IPS DF 6.9 (cell line): Measurements from ENCODE around the gene MDC1.
"Not testable (repeated sequence)": the region's sequence is repeated elsewhere in the genome, so short reads cannot be mapped to it uniquely, and the experiment has no call there.

Source experiments
- DNase-seq: peaks from one replicate; pipeline ENCODE4 v3.0.0-alpha.2; 2013; ENCODE audit warnings: low read depth, low spot score
- H3K27ac ChIP-seq: one replicate; pipeline ENCODE4 v1.5.1; 2013; ENCODE audit warnings: low read length, control low read depth
- H3K27me3 ChIP-seq: 2 replicates; pipeline ENCODE4 v1.6.1; 2013; ENCODE audit warnings: mild to moderate bottlenecking, low read length; ENCODE audit not compliant: control insufficient read depth, insufficient read depth
- H3K36me3 ChIP-seq: 2 replicates; pipeline ENCODE4 v1.6.1; 2013; ENCODE audit warnings: low read length; ENCODE audit not compliant: control insufficient read depth, insufficient read depth
- H3K4me1 ChIP-seq: 2 replicates; pipeline ENCODE4 v1.6.1; 2013; ENCODE audit warnings: low read length; ENCODE audit not compliant: control insufficient read depth, insufficient read depth
- H3K4me3 ChIP-seq: 2 replicates; pipeline ENCODE4 v1.5.1; 2013; ENCODE audit warnings: mild to moderate bottlenecking, low read length
- H3K9me3 ChIP-seq: 2 replicates; pipeline ENCODE4 v1.6.1; 2013; ENCODE audit warnings: low read length, inconsistent platforms; ENCODE audit not compliant: control insufficient read depth, insufficient read depth
- WGBS: extraction: QIAGEN DNeasy Blood & Tissue Kit; methylation state at CpG from one replicate; pipeline ENCODE4 v1.1.7; 2013; ENCODE audit warnings: mixed read lengths, missing lambda C conversion rate; ENCODE audit not compliant: insufficient read length, insufficient coverage; 5-methylcytosine and 5-hydroxymethylcytosine counted together

Gene MDC1

DNA sequence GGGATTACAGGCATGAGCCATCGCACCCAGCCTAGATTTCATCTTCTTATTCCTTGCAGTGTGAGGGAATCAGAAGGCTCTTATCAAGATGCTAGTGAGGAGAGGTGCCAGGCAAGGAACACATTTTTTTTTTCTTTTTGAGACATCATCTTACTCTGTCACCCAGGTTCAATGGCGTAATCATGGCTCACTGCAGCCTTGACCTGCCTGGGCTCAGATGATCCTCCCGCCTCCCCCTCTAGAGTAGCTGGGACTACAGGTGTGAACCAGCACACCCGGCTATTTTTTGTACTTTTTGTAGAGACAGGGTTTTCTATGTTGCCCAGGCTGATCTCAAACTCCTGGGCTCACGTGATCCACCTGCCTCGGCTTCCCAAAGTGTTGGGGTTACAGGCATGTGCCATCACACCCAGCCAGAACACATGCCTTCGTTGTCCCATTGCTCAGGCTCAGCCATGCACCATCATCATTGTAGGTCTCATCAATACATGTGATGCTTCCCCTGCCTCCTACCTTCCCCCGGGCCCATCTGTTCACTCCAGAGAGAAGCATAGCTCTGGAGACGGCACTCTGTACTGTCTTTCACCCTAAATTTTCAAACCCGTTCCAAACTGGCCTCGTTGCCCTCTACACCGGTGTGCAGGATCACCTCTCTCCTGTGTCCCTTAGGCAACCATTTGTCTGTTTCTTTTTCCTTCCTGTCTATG lies 15.3 kb upstream of the MDC1 start:
- Histone ChIP-seq H3K4me3 (no peak overlapping the region), H3K27me3 (no peaks in the 10 kb centered on the region), H3K36me3 (peaks cover 4% of the 10 kb centered on the region), H3K9me3 (no peaks in the 10 kb centered on the region), H3K4me1 (no peaks in the 10 kb centered on the region), H3K27ac (no peak overlapping the region)
- DNase-seq = no peak
- WGBS = no CpG with 5 or more reads among the region's 12 CpGs

- WGBS = no CpG with 5 or more reads among the region's 30 CpGs
- no peak for DNase-seq
- Histone ChIP-seq H3K9me3 (no peaks in the 10 kb centered on the region), H3K4me1 (no peaks in the 10 kb centered on the region), H3K36me3 (peaks cover 4% of the 10 kb centered on the region), H3K4me3 (no peak overlapping the region), H3K27me3 (no peaks in the 10 kb centered on the region), H3K27ac (no peak overlapping the region)
Measured at GRCh38 chr6:30730601-30731435, 13.7 kb upstream of the MDC1 start.

GRCh38 chr6:30727920-30728553 lies 11.0 kb upstream of the MDC1 start:
- no CpG with 5 or more reads among the region's 7 CpGs for WGBS
- DNase-seq = no peak
- Histone ChIP-seq H3K4me3 (no peak overlapping the region), H3K4me1 (0 out of 2 replicates have a peak, but pooled peaks cover 2% of the 10 kb centered on the region), H3K9me3 (no peaks in the 10 kb centered on the region), H3K27ac (no peak overlapping the region), H3K27me3 (no peaks in the 10 kb centered on the region), H3K36me3 (peaks cover 20% of the 10 kb centered on the region)

DNA sequence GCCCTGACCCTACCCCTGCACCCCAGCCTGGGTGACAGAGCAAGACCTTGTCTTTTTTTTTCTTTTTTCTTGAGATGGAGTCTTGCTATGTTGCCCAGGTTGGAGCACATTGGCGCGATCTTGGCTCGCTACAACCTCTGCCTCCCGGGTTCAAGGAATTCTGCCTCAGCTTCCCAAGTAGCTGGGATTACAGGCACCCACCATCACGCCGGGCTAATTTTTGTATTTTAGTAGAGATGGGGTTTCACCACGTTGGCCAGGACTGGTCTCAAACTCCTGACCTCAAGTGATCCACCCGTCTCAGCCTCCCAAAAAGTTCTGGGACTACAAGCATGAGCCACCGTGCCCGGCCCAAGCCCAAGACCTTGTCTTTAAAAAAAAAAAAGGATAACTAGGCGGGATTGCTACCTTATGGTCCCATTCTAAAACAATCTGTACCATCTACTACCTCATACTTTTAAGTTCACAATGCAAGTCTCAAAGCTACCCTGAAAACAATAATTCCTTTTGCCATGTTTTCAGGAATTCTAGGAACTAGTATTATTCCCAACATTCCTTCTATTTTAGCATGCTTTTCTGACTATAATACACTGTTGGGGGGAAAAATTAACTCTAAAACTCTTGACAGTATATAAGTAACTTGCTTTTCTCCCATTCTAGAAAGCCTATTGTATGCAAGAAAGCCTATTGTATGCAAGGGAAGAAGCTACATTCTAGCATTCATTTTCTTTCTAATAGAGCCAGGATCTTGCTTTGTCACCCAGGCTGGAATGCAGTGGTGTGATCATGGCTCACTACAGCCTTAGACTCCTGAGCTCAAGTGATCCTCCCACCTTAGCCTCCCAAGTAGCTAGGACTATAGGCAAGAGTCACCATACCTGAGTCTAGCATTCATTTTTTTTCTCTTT lies 9.7 kb upstream of the MDC1 start:
- Histone ChIP-seq H3K9me3 (no peaks in the 10 kb centered on the region), H3K36me3 (peaks cover 29% of the 10 kb centered on the region), H3K4me1 (0 out of 2 replicates have a peak, but pooled peaks cover 2% of the 10 kb centered on the region), H3K4me3 (no peak overlapping the region), H3K27me3 (no peaks in the 10 kb centered on the region), H3K27ac (no peak overlapping the region)
- no CpG with 5 or more reads among the region's 11 CpGs for WGBS
- no peak for DNase-seq

GRCh38 chr6:30725713-30726505 lies 8.8 kb upstream of the MDC1 start:
- no peak overlapping the region for H3K27ac ChIP-seq
- H3K4me3 ChIP-seq = no peak overlapping the region
- H3K4me1 ChIP-seq = 0 out of 2 replicates have a peak, but pooled peaks cover 2% of the 10 kb centered on the region
- H3K27me3 ChIP-seq = no peaks in the 10 kb centered on the region
- no CpG with 5 or more reads among the region's 3 CpGs for WGBS
- peaks cover 32% of the 10 kb centered on the region for H3K36me3 ChIP-seq
- no peak for DNase-seq
- H3K9me3 ChIP-seq = no peaks in the 10 kb centered on the region

- H3K4me3 ChIP-seq = no peak overlapping the region
- peaks cover 32% of the 10 kb centered on the region for H3K36me3 ChIP-seq
- no CpG with 5 or more reads among the region's 6 CpGs for WGBS
- no peaks in the 10 kb centered on the region for H3K27me3 ChIP-seq
- DNase-seq = no peak
- H3K27ac ChIP-seq = no peak overlapping the region
- H3K4me1 ChIP-seq = 0 out of 2 replicates have a peak, but pooled peaks cover 2% of the 10 kb centered on the region
- no peaks in the 10 kb centered on the region for H3K9me3 ChIP-seq
Measured at GRCh38 chr6:30724906-30725667, 8.0 kb upstream of the MDC1 start.

- no CpG with 5 or more reads among the region's 29 CpGs for WGBS
- H3K4me3 ChIP-seq, H3K4me1 ChIP-seq, DNase-seq, H3K27me3 ChIP-seq, H3K9me3 ChIP-seq, H3K27ac ChIP-seq: not testable (repeated sequence)
- peaks cover 32% of the 10 kb centered on the region for H3K36me3 ChIP-seq
Measured at GRCh38 chr6:30723843-30724741, 7.0 kb upstream of the MDC1 start.

DNA sequence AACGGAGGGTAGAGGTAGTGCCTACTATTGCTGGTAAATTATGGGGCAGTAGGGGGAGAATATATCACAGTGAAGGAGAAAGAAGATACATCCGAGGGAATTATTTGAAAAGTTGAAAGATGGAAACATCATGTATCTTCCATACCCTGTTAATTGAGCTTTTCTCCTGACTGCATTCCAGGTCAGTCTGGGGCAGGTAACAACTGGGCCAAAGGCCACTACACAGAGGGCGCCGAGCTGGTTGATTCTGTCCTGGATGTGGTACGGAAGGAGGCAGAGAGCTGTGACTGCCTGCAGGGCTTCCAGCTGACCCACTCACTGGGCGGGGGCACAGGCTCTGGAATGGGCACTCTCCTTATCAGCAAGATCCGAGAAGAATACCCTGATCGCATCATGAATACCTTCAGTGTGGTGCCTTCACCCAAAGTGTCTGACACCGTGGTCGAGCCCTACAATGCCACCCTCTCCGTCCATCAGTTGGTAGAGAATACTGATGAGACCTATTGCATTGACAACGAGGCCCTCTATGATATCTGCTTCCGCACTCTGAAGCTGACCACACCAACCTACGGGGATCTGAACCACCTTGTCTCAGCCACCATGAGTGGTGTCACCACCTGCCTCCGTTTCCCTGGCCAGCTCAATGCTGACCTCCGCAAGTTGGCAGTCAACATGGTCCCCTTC lies 6.2 kb upstream of the MDC1 start:
- H3K4me3 ChIP-seq, H3K27me3 ChIP-seq, DNase-seq, H3K4me1 ChIP-seq, H3K27ac ChIP-seq, H3K9me3 ChIP-seq: not testable (repeated sequence)
- no CpG with 5 or more reads among the region's 16 CpGs for WGBS
- H3K36me3 ChIP-seq = peaks cover 32% of the 10 kb centered on the region
